ENCODE measurements around the gene EIF3C.
"Not testable (repeated sequence)": the region's sequence is repeated elsewhere in the genome, so short reads cannot be mapped to it uniquely, and the experiment has no call there.

DNA sequence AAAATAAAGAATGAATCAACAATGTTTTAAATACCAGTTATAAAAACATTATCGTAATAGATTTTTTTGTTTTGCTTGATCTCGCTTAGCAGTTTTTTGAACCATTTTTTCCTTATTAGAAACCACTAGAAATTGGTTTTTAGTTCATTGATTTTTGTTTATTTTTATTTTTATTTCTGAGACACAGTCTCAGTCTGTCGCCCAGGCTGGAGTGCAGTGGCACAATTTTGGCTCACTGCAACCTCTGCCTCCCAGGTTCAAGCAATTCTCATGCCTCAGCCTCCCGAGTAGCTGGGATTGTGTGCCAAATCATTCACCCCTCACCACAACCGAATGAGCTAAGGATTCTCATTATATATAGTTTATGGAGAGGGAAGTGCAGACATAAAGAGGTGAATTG is 40.2 kb downstream of the EIF3C start, which contains the start of gene NPIPB9:
- not testable (repeated sequence) for TF ChIP-seq POLR2AphosphoS5 (IDR thresholded peaks at IDR 0.05; ENCODE audit: low read depth, low read length); SP1 (IDR thresholded peaks at IDR 0.05; ENCODE audit: low read depth, low read length); EZH2 (IDR thresholded peaks at IDR 0.05; ENCODE audit: low read depth, low read length, severe bottlenecking); ZNF274 (IDR thresholded peaks at IDR 0.05; ENCODE audit: borderline replicate concordance, extremely low read depth, low read length); JUND (IDR thresholded peaks at IDR 0.05; ENCODE audit: low read length); POLR2A (IDR thresholded peaks at IDR 0.05; ENCODE audit: control extremely low read depth in 1 of 2, low read depth in 2 of 2, low read length in 2 of 2); BRCA1 (IDR thresholded peaks at IDR 0.05; ENCODE audit: low read depth, low read length)
- TF ChIP-seq, protein P1, sequence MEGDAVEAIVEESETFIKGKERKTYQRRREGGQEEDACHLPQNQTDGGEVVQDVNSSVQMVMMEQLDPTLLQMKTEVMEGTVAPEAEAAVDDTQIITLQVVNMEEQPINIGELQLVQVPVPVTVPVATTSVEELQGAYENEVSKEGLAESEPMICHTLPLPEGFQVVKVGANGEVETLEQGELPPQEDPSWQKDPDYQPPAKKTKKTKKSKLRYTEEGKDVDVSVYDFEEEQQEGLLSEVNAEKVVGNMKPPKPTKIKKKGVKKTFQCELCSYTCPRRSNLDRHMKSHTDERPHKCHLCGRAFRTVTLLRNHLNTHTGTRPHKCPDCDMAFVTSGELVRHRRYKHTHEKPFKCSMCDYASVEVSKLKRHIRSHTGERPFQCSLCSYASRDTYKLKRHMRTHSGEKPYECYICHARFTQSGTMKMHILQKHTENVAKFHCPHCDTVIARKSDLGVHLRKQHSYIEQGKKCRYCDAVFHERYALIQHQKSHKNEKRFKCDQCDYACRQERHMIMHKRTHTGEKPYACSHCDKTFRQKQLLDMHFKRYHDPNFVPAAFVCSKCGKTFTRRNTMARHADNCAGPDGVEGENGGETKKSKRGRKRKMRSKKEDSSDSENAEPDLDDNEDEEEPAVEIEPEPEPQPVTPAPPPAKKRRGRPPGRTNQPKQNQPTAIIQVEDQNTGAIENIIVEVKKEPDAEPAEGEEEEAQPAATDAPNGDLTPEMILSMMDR (IDR thresholded peaks at IDR 0.05; ENCODE audit: control extremely low read depth in 1 of 3, insufficient read depth in 1 of 3, low read depth in 1 of 3, low read length in 3 of 3): not testable (repeated sequence)
- TF ChIP-seq, protein P2, sequence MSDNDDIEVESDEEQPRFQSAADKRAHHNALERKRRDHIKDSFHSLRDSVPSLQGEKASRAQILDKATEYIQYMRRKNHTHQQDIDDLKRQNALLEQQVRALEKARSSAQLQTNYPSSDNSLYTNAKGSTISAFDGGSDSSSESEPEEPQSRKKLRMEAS (IDR thresholded peaks at IDR 0.05): not testable (repeated sequence)
